GM23248 (cell line): ENCODE data around the gene RPL35. TPM values are rescaled to one million over a fixed set of nuclear protein-coding genes. Genes with fewer than 3 reads are reported as not detected.

ENCODE experiments used
- DNase-seq: peaks from one replicate; pipeline ENCODE4 v3.0.0-alpha.2; 2015
- H2AFZ ChIP-seq: fragments of 200-600 bp; sonication (generic); 2 replicates; pipeline ENCODE4 v1.6.1; 2016; ENCODE audit warnings: antibody characterized with exemption
- H3F3A ChIP-seq: fragments of 200-600 bp; sonication (generic); 2 replicates; pipeline ENCODE4 v1.6.1; 2016; ENCODE audit warnings: mild to moderate bottlenecking, antibody characterized with exemption, mixed run types; ENCODE audit not compliant: insufficient read depth
- H3K27ac ChIP-seq: fragments of 200-600 bp; sonication (generic); 2 replicates; pipeline ENCODE4 v1.5.1; 2016; ENCODE audit warnings: mild to moderate bottlenecking
- H3K27me3 ChIP-seq: fragments of 200-600 bp; sonication (generic); replicated peaks from 2 replicates; pipeline ENCODE4 v1.6.1; 2016; ENCODE audit warnings: mild to moderate bottlenecking; ENCODE audit not compliant: insufficient read depth
- H3K36me3 ChIP-seq: fragments of 200-600 bp; sonication (generic); 2 replicates; pipeline ENCODE4 v1.6.1; 2016; ENCODE audit warnings: low read depth, mild to moderate bottlenecking
- H3K4me1 ChIP-seq: fragments of 200-600 bp; sonication (generic); 2 replicates; pipeline ENCODE4 v1.6.1; 2016; ENCODE audit warnings: mild to moderate bottlenecking; ENCODE audit not compliant: insufficient read depth
- H3K4me2 ChIP-seq: fragments of 200-600 bp; sonication (generic); one replicate; pipeline ENCODE4 v1.6.1; 2016; ENCODE audit warnings: mild to moderate bottlenecking; ENCODE audit not compliant: unreplicated experiment
- H3K4me3 ChIP-seq: fragments of 200-600 bp; sonication (generic); 2 replicates; pipeline ENCODE4 v1.5.1; 2016; ENCODE audit warnings: mild to moderate bottlenecking
- H3K79me2 ChIP-seq: fragments of 200-600 bp; sonication (generic); 2 replicates; pipeline ENCODE4 v1.6.1; 2016; ENCODE audit warnings: mild to moderate bottlenecking; ENCODE audit not compliant: insufficient read depth
- H3K9ac ChIP-seq: fragments of 200-600 bp; sonication (generic); 2 replicates; pipeline ENCODE4 v1.6.1; 2016; ENCODE audit warnings: mild to moderate bottlenecking
- H3K9me2 ChIP-seq: fragments of 200-600 bp; sonication (generic); 2 replicates; pipeline ENCODE4 v1.6.1; 2016; ENCODE audit warnings: mixed run types, mild to moderate bottlenecking, moderate library complexity; ENCODE audit not compliant: insufficient read depth
- H3K9me3 ChIP-seq: fragments of 200-600 bp; sonication (generic); one replicate; pipeline ENCODE4 v1.6.1; 2017; ENCODE audit warnings: low read depth
- H4K20me1 ChIP-seq: fragments of 200-600 bp; sonication (generic); 2 replicates; pipeline ENCODE4 v1.6.0; 2016; ENCODE audit not compliant: insufficient read depth
- EZH2 ChIP-seq: fragments of 200-600 bp; sonication (generic); IDR thresholded peaks from 2 replicates; pipeline ENCODE4 v1.6.1; 2018; ENCODE audit warnings: antibody characterized with exemption, mild to moderate bottlenecking; ENCODE audit not compliant: insufficient read depth, poor library complexity, severe bottlenecking
- EZH2phosphoT487 ChIP-seq: fragments of 200-600 bp; sonication (generic); IDR thresholded peaks from 2 replicates; pipeline ENCODE4 v1.6.1; 2018; ENCODE audit warnings: antibody characterized with exemption, moderate library complexity, mild to moderate bottlenecking, low read depth; ENCODE audit not compliant: insufficient read depth
- WGBS, 2 experiments: methylation state at CpG; one replicate each; pipeline ENCODE4 v1.1.6; 2015 to 2017; ENCODE audit warnings: low lambda C conversion rate in 2 of 2, low coverage in 1 of 2; ENCODE audit errors: missing lambda C conversion rate in 2 of 2; 5-methylcytosine and 5-hydroxymethylcytosine counted together
- in situ Hi-C: fragments of 300-500 bp; cut with MboI; formaldehyde crosslinking; loops from 2 replicates; pipeline ENCODE4 v1.15.0; 2020
- polyA plus RNA-seq: library from polyadenylated mRNA; unstranded; fragments of >200 nt; fragmentation: Nextera tagmentation; extraction: Ambion mirVana; gene quantifications from 2 replicates; pipeline ENCODE4 v1.2.1, GENCODE V29; 2016
- total RNA-seq: library from RNA; depleted of rRNA; stranded (reverse); fragments of >200 nt; shearing (Covaris generic); gene quantifications from 2 replicates; pipeline ENCODE4 v1.2.3, GENCODE V29; 2014

The RPL35 gene
- total and polyA plus RNA-seq, 2 experiments from 2014 or later, result 1,193 to 1,199 TPM

- H3K79me2 ChIP-seq, result no peaks in the 10 kb centered on the region
- no peak for TF ChIP-seq EZH2phosphoT487
- TF ChIP-seq EZH2, result no peak
- H2AFZ ChIP-seq, result no peak overlapping the region
- H4K20me1 ChIP-seq, result no peaks in the 10 kb centered on the region
- peaks cover 22% of the 10 kb centered on the region for H3K4me1 ChIP-seq
- H3K9ac ChIP-seq, result no peak overlapping the region
- H3K4me3 ChIP-seq, result no peak overlapping the region
- no peaks in the 10 kb centered on the region for H3K9me3 ChIP-seq
- in situ Hi-C loops, result no loop called here
- H3K9me2 ChIP-seq, result no peaks in the 10 kb centered on the region
- H3K27ac ChIP-seq, result no peak overlapping the region
- DNase-seq, result peak; percentile 63
- H3F3A ChIP-seq, result peaks cover 3% of the 10 kb centered on the region; the same call in 1 of the 2 replicates
- H3K27me3 ChIP-seq, result no peaks in the 10 kb centered on the region
- no peak overlapping the region for H3K4me2 ChIP-seq
- 66 to 68% methylated on average over 11 to 13 of the region's 13 CpGs for WGBS, 2 experiments
- H3K36me3 ChIP-seq, result no peaks in the 10 kb centered on the region
These were observed 26.7 kb downstream of the RPL35 start for GRCh38 chr9:124835026-124835557.

GRCh38 chr9:124834591-124834990 lies 27.2 kb downstream of the RPL35 start:
- peaks cover 3% of the 10 kb centered on the region; the same call in 1 of the 2 replicates for H3F3A ChIP-seq
- no peak for TF ChIP-seq EZH2
- no peak for TF ChIP-seq EZH2phosphoT487
- no peaks in the 10 kb centered on the region for H3K79me2 ChIP-seq
- WGBS, 2 experiments, result 30 to 31% methylated on average over 5 to 7 of the region's 7 CpGs
- DNase-seq, result peak; percentile 77
- H3K9me3 ChIP-seq, result no peaks in the 10 kb centered on the region
- no peak overlapping the region for H3K27ac ChIP-seq
- no peak overlapping the region for H3K4me2 ChIP-seq
- H3K4me3 ChIP-seq, result no peak overlapping the region
- no peak overlapping the region for H3K9ac ChIP-seq
- no peaks in the 10 kb centered on the region for H3K9me2 ChIP-seq
- no peak overlapping the region for H2AFZ ChIP-seq
- peaks cover 22% of the 10 kb centered on the region for H3K4me1 ChIP-seq
- in situ Hi-C loops, result no loop called here
- no peaks in the 10 kb centered on the region for H3K27me3 ChIP-seq
- H4K20me1 ChIP-seq, result no peaks in the 10 kb centered on the region
- no peaks in the 10 kb centered on the region for H3K36me3 ChIP-seq

GRCh38 chr9:124831642-124832364 lies 30.0 kb downstream of the RPL35 start:
- no peak for DNase-seq

GRCh38 chr9:124830593-124830992 lies 31.2 kb downstream of the RPL35 start:
- H3K27ac ChIP-seq, result no peak overlapping the region
- no peaks in the 10 kb centered on the region for H3K9me2 ChIP-seq
- in situ Hi-C loops, result no loop called here
- H4K20me1 ChIP-seq, result no peaks in the 10 kb centered on the region
- TF ChIP-seq EZH2phosphoT487, result no peak
- no peak for TF ChIP-seq EZH2
- H3K9ac ChIP-seq, result no peak overlapping the region
- H3K79me2 ChIP-seq, result no peaks in the 10 kb centered on the region
- H3K9me3 ChIP-seq, result no peaks in the 10 kb centered on the region
- peaks cover 22% of the 10 kb centered on the region for H3K4me1 ChIP-seq
- WGBS, 2 experiments, result 69 to 71% methylated on average over 4 of the region's 4 CpGs
- no peak for DNase-seq
- no peak overlapping the region for H3K4me2 ChIP-seq
- no peak overlapping the region for H2AFZ ChIP-seq
- H3K27me3 ChIP-seq, result no peaks in the 10 kb centered on the region
- no peaks in the 10 kb centered on the region for H3K36me3 ChIP-seq
- H3F3A ChIP-seq, result peaks cover 3% of the 10 kb centered on the region; the same call in 1 of the 2 replicates
- H3K4me3 ChIP-seq, result no peak overlapping the region

More at GRCh38 chr9:124831642-124832364, 30.0 kb downstream of the RPL35 start:
- peak overlapping the region; percentile 19 for H3K27ac ChIP-seq
- no peaks in the 10 kb centered on the region for H3K36me3 ChIP-seq
- H4K20me1 ChIP-seq, result no peaks in the 10 kb centered on the region
- H3K9me3 ChIP-seq, result no peaks in the 10 kb centered on the region
- no peaks in the 10 kb centered on the region for H3K79me2 ChIP-seq
- H3K4me3 ChIP-seq, result no peak overlapping the region
- no peaks in the 10 kb centered on the region for H3K9me2 ChIP-seq
- TF ChIP-seq EZH2 (no peak), EZH2phosphoT487 (no peak)
- H3K9ac ChIP-seq, result peak overlapping the region; percentile 5; the same call in 1 of the 2 replicates
- in situ Hi-C loops, result no loop called here
- WGBS, 2 experiments, result 86 to 87% methylated on average over 9 of the region's 9 CpGs
- H2AFZ ChIP-seq, result no peak overlapping the region
- H3K4me2 ChIP-seq, result no peak overlapping the region
- H3K4me1 ChIP-seq, result peaks cover 22% of the 10 kb centered on the region
- no peaks in the 10 kb centered on the region for H3K27me3 ChIP-seq
- peaks cover 3% of the 10 kb centered on the region; the same call in 1 of the 2 replicates for H3F3A ChIP-seq
